ENCODE results near the gene TMEM184A.

Gene TMEM184A

DNA sequence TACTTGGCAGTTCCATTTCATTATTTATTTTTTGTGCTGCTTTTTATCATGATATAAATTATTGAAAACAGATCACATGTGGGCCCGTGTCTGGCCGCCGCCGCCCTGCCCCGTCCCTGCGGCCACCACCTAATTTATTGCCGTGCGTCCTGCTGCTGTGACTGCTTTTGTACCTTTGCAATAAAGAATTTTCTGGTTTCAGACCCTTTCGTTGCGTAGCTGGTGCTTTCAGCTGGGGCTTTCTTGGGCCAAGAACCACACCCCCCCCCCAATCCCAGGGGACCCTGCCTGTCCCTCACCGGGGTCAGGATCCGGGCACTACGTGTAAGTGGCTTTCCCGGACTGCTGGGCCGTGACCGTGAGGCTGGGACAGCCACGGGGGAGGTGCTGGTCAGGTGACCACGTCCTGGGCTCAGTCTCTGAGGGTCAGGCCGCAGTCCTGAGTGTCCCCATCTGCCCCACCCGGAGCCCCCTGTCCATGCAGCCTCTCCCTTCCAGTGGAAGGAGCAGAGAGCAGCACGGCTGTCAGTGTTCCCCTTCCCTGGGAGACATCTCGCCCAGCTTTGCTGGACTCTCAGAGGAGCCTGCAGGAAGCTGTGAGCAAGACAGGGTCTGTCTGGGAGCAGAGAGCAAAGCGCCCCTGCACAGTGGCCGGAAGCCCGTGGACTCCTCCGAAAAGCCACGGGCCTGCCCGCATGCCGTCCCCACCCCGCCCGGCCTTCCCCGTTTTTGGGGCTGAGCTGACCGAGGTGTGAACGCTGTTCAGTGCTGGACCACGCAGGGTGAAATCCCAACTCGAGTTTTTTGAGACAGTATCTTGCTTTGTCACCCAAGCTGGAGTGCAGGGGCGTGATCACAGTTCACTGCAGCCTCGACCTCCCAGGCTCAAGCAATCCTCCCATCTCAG is 12.9 kb downstream of the TMEM184A start:
- peaks cover 7% of the 10 kb centered on the region for H3K4me1 Mint-ChIP-seq

DNA sequence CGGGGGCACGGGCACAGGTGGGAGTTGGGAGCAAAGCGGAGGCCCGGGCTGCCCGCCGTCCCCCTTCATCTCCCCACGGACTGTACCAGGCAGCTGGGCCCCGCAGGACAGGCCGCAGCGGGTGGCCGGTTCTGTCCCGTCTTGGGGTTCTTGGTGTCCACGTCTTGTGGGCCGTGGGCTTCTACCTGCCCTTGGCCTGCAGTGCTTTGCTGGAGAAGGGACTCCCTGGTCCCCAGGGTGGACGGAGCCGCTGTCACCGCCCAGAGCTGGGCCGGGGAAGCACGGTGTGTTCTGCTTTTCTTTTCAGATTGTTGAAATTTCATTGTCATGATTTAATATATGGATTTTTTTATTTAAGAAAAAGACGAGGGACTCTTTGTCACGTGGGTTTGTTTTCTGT is 13.7 kb downstream of the TMEM184A start:
- H3K27ac Mint-ChIP-seq, result no peak overlapping the region
- H3K9me3 Mint-ChIP-seq, result no peaks in the 10 kb centered on the region
- DNase-seq (no peak), ATAC-seq (no peak)
- H3K27me3 Mint-ChIP-seq, result no peaks in the 10 kb centered on the region
- H3K4me1 Mint-ChIP-seq, result peaks cover 6% of the 10 kb centered on the region
- no peak overlapping the region for H3K4me3 Mint-ChIP-seq

More for the DNA sequence above, 12.9 kb downstream of the TMEM184A start:
- ATAC-seq (no peak), DNase-seq (no peak)
- H3K4me3 Mint-ChIP-seq, result no peak overlapping the region
- peak overlapping the region in 1 of 2 donors; percentile 71 for H3K27ac Mint-ChIP-seq
- no peaks in the 10 kb centered on the region for H3K27me3 Mint-ChIP-seq
- no peaks in the 10 kb centered on the region for H3K9me3 Mint-ChIP-seq

DNA sequence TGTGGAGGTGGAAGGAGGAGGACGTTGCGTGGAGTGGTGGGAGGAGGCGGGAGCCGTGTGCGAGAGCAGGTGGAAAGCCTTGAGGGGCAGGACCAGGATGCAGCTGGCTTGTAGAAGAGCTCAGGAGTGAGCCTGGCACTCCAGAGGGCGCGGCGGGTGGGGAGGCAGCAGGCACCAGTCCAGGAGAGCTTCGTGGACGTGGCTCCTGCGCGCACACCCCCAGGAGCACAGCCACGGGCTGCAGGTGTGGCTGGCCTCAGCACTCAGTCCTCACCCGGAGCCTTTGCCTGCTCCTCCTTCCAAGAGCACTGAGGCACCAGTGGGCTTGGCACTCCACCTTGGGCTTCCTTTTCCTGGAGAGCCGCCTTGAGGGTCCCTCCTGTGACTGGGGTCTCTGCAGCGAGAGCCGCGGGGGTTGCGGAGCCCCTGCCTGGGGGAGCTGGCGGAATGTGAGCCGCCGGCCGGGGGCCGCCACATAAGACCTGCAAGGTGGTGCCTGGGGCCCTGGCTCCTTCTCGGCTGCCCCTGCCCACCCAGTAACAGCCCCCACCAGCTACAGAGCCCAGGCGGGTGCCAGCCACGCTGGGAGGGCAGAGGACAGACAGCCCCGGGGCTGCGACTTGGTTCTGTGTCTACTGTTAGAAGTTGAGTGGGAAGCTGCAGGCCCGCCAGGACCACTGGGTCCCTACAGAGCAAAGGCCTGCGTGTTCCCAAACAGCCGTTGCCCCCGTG is 14.4 kb downstream of the TMEM184A start:
- H3K4me3 Mint-ChIP-seq, result no peak overlapping the region
- no peaks in the 10 kb centered on the region for H3K27me3 Mint-ChIP-seq
- peak overlapping the region in 1 of 2 donors; percentile 90 for H3K27ac Mint-ChIP-seq
- H3K9me3 Mint-ChIP-seq, result no peaks in the 10 kb centered on the region
- no peak for DNase-seq
- peaks cover 10% of the 10 kb centered on the region for H3K4me1 Mint-ChIP-seq
- ATAC-seq, result no peak

DNA sequence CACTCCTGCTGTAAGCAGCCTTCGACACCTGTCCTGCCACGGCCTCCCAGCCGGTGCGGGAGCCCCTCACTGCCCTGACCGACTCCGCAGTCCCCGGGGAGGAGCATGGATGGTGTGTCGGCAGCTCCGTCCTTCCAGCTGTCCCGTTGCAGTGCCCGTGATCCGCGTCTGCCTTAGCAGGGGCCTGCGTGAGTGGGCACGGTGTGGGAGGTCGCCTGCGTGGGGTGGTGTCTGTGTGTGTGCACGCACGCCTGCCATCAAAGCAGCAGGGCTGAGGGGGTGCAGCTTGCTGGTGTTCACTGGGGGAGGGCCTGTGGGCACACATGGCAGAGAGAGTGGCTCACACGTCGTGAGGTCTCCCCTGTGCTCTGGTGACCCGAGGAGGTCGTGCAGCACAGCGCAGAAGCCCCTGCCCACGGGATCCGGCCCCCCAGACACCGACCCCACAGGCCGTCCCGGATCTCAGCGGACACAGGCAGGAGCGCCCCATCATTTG is 15.2 kb downstream of the TMEM184A start:
- H3K27ac Mint-ChIP-seq, result peak overlapping the region; percentile 40 to 90
- peaks cover 13% of the 10 kb centered on the region for H3K4me1 Mint-ChIP-seq
- H3K27me3 Mint-ChIP-seq, result no peaks in the 10 kb centered on the region
- ATAC-seq (no peak), DNase-seq (no peak)
- no peak overlapping the region for H3K4me3 Mint-ChIP-seq
- H3K9me3 Mint-ChIP-seq, result no peaks in the 10 kb centered on the region

DNA sequence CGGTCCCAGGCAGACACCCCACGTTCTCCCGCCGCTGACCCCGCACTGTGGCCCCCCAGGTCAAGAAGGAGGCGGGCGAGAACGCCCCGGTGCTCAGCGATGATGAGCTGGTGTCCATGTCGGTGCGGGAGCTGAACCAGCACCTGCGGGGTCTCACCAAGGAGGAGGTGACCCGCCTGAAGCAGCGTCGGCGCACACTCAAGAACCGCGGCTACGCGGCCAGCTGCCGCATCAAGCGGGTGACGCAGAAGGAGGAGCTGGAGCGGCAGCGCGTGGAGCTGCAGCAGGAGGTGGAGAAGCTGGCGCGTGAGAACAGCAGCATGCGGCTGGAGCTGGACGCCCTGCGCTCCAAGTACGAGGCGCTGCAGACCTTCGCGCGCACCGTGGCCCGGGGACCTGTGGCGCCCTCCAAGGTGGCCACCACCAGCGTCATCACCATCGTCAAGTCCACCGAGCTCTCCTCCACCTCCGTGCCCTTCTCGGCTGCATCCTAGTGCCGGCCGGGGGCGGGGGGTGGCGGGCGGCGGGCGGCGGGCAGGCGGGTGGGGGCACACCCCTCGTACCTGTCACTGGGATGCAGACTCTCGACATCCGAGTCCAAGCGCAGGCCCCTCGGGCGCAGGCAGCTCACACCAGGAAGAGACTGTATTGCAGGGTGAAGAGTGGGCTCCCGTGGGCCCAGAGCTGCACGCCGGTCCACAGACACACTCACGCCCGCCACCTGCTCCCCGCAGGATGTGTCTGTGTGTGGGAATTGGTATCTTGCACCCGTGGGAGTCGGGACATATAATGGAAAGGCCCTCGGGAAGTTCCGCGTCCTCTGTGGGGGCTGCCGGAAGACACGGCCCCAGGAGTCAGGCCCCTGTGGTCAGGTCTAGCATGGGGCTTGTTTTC is 15.9 kb downstream of the TMEM184A start:
- H3K9me3 Mint-ChIP-seq, result no peaks in the 10 kb centered on the region
- no peak overlapping the region for H3K4me3 Mint-ChIP-seq

DNA sequence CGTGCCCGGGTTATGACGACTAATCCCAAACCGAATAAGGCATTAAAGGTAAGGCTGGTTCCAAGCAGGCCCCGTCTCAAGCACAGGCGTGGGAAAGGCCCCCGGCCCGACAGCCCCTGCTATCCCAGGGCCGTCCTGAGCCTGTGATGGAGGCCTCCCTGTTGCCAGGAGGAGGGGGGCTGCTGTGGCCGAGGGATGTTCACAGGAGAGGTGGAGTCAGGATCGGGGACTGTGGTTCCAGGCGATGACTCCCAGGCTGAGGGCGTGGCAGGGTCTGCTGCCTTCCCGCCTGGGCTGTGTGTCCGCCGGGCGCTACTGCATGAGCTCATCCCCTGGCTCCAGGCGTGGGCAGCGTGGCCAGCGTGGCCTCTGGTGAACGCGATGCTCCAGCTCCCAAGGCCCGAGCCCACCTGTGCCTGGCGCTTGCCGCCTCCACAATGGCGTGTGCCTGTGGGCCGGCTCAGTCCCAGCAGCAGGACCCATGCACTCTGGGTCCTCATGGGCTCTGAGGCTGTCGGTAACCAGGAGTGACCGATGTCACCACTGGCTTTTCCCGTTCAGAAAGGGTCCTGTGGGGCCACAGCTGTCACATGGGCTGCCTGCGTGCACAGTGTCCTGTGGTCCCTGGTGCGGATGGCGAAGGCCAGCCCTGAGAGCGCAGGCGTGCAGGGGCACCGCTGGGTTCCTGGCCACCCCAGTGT is 16.7 kb downstream of the TMEM184A start:
- no peak for DNase-seq
- Mint-ChIP-seq H3K27ac (no peak overlapping the region), H3K4me3 (no peak overlapping the region), H3K4me1 (peaks cover 15% of the 10 kb centered on the region), H3K9me3 (no peaks in the 10 kb centered on the region), H3K27me3 (no peaks in the 10 kb centered on the region)
- ATAC-seq, result no peak

More for the DNA sequence above, 15.9 kb downstream of the TMEM184A start:
- ATAC-seq (no peak), DNase-seq (no peak)
- H3K4me1 Mint-ChIP-seq, result peaks cover 10% of the 10 kb centered on the region
- no peaks in the 10 kb centered on the region for H3K27me3 Mint-ChIP-seq
- H3K27ac Mint-ChIP-seq, result peak overlapping the region in 1 of 2 donors; percentile 59

DNA sequence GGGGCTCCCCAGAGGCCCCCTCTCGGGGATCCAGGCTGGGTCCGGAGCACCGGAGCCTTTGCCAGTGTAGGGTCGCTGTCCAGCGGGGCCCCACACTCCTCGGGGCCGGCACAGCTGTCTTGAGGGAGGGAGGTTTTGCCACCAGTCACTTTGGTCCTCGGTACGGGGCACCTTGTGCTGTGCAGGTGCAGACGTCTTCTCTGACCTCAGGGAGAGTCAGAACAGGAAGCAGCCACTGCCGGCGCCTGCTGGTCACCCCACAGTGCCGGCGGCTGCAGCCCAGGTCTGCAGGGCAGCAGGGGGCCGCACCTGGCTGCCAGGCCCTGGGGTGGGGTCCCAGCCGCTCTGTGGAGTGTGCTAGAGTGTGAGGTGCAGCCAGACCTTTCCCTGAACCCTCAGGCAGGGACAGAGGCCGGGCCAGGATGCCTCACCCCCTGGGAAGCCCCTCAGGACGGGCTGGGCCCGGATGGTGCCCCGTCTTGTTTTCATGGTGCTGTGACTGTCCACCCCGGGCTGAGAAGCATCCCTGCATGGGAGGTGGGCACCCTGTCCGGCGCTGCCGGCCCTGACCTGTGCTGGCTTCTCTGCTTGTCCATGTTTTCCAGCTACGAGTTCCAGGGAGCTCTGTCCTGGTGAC is 17.3 kb downstream of the TMEM184A start:
- Mint-ChIP-seq H3K4me3 (no peak overlapping the region), H3K27ac (no peak overlapping the region), H3K27me3 (no peaks in the 10 kb centered on the region), H3K9me3 (no peaks in the 10 kb centered on the region), H3K4me1 (peaks cover 22% of the 10 kb centered on the region)
- no peak for DNase-seq
- ATAC-seq, result no peak

DNA sequence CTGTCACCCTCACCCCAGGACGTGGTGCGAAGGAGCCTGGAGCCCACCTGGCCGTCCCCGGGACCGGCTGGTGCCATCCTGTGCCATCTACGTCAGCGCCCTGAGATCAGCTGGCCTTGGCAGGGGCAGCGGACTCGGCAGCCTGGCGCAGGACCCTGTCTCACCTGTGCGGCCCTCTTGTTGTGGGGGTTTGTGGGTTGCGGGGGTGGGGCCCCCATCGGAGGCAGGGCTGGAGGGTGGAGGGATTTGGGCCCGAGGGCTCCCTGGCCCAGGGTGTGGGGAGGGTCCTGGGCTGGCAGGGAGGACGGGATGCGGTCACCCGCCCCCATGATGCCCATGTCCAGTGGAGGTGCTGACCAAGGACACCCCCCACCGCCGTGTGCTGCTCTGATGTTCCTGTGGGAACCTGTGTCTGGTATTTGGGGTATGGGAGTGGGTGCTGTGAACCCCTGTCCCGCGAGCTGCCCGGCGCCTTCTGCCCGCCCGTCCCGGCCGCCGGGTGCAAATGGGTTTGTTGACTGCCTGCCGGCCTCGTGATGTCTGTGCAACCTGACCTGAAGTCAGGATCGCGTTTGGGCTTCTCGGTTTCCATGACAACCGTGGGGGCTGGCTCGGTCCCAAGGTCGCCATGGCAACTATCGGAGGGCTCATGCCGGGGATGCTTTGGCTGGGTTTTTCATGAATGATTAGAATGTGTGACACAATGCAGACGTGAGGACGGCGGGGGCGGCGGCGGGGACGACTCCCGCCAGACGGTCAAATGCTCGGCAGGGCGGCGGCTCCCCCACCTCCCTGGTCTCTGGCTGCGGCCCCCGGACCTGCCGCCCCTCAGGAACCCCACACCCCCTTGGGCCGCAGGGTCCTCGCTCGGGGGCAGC is 18.2 kb downstream of the TMEM184A start:
- ATAC-seq, result peak; percentile 16
- Mint-ChIP-seq H3K4me1 (peaks cover 31% of the 10 kb centered on the region), H3K27me3 (no peaks in the 10 kb centered on the region), H3K9me3 (no peaks in the 10 kb centered on the region), H3K27ac (peak overlapping the region in 1 of 2 donors; percentile 85), H3K4me3 (no peak overlapping the region)
- DNase-seq, result no peak

DNA sequence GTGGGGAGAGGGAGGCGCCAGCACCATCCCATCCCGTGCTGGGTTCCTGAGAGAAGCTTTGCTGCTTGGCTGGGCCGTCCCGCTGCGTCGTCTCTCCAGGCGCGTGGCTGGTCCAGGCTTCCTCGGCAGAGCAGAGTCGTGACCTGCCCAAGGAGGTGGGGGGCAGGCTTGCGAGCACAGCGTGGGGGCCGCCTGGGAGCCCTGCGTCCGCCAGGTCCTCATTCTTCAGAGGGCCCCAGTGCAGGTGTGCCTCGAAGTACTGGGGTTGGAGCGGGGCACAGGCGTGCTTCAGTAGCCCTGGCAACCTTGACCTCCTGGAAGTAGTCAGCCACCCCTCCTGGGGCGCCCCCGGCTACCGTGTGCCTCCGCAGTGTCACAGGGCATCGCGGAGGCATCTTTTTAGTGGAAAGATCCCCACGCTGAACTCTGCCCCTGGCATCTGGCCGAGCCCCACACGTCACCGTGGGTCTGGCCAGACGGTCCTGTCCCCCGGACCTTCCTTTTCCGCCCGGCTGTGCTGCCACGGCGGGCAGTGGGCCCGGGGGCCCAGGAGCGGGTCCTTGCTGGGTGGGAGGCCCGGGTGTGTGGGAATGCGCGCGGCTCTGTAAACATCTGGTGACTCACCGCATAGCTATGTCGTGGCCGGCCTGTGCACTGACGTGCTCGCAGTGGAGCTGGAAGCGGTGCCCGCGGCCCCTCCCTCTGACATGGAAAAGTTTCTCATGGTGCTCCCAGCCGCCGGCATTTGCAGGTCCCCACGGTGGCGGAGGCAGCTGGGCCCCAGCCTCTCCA is 19.1 kb downstream of the TMEM184A start:
- Mint-ChIP-seq H3K4me3 (no peak overlapping the region), H3K4me1 (peaks cover 39% of the 10 kb centered on the region), H3K9me3 (no peaks in the 10 kb centered on the region), H3K27ac (peak overlapping the region in 1 of 2 donors; percentile 82), H3K27me3 (no peaks in the 10 kb centered on the region)
- ATAC-seq, result no peak
- no peak for DNase-seq

DNA sequence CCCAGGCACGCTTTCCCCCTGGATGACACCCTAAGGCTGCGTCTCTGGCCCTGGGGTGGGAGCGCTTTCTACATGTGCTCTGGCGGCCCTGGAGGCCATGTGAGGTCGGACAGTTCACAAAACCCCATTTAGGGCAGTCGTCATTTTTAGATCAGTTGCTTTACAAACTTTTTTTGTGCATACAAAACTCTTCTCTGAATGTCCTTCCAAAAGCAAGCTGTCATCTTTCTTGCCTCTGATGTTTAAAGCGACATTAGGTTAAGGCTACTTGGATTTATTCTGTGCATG is 19.6 kb downstream of the TMEM184A start:
- Mint-ChIP-seq H3K4me3 (no peak overlapping the region), H3K4me1 (peaks cover 44% of the 10 kb centered on the region), H3K27me3 (no peaks in the 10 kb centered on the region), H3K27ac (peak overlapping the region in 1 of 2 donors; percentile 82), H3K9me3 (no peaks in the 10 kb centered on the region)
- no peak for DNase-seq
- no peak for ATAC-seq

DNA sequence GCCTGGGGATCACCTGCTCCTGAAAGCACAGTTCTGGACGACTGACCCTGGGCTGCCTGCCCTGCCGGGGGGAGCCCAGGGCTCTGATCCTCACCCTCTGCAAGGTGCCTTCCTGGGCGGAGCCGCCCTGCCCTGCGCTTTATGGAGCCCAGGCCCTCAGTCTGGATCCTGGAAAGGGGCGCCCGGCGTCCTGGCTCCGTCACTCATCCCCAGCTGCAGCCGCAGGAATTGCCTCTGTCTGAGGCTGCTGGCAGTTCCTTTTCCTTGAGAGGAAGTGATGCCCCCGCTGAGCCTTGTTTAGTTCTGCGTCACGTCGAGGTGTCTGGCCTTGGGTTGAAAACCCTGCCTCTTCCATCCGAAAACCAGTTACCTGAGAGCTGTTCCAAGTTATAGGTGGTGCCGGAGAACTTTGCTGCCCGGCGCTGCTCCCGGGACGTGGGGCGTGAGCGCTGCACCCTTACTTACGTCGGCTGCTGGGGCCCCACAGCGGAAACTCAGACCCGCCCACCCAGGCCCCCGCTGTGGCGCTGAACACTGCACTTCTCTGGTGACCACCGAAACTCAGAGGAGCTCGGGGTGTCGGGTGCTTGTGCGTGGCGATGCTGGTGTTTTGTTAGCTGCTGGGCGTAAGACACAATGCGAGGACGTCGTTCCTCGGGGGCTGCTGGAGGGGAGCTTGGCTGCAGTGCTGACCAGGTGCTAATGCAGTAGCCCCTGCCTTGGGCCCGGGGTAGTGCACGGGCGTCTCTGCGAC is 20.1 kb downstream of the TMEM184A start:
- DNase-seq, result peak in 1 of 2 donors; percentile 7
- Mint-ChIP-seq H3K27me3 (no peaks in the 10 kb centered on the region), H3K9me3 (no peaks in the 10 kb centered on the region), H3K4me3 (no peak overlapping the region), H3K27ac (peak overlapping the region in 1 of 2 donors; percentile 82), H3K4me1 (peaks cover 46% of the 10 kb centered on the region)
- ATAC-seq, result no peak

DNA sequence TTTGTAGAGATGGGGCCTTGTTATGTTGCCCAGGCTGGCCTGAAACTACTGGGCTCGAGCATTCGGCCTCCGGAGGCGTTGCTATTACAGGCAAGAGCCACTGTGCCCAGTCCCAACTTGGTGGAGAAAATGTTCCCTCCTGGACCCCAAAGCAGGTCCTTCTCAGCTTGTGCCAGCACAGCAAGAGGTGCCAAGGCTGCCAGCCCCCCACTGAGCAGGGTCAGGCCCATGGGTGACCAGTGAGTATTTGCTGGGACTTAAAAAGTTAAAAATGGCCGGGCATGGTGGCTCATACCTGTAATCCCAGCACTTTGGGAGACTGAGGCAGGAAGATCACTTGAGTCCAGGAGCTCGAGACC is 20.9 kb downstream of the TMEM184A start:
- Mint-ChIP-seq H3K4me1 (peaks cover 47% of the 10 kb centered on the region), H3K4me3 (no peak overlapping the region), H3K9me3 (no peaks in the 10 kb centered on the region), H3K27me3 (no peaks in the 10 kb centered on the region), H3K27ac (no peak overlapping the region)
- no peak for DNase-seq
- ATAC-seq, result no peak

Measured in stimulated activated naive CD8-positive, alpha-beta T cell treated with anti-CD3 and anti-CD28 coated beads, Interleukin-15, amount 100 ng/mL, for 72 hours (primary cell).